Inflammatory macrophage treated with lipopolysaccharide for 1 hour (primary cell): ENCODE data around the gene CAMK2D.

Experiments
- DNase-seq, 2 donors: peaks; one replicate each; pipeline ENCODE4 v3.0.0-alpha.2; 2020 to 2022

Gene CAMK2D

DNA sequence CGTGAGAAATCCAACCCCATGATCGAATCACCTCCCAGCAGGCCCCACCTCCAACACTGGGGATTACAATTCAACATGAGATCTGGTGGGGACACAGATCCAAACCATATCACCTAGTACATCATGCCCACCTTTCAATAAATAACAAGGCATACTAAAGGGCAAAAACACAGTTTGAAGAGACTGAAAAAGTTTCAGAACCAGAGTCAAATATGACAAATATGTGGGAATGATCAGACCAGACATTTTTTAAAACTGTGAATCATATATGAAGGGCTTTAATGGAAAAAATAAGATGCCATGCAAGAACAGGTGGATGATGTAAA lies 167.3 kb downstream of the CAMK2D start:
- DNase-seq = no peak

- DNase-seq = no peak
Observed at GRCh38 chr4:113593400-113594230, 167.9 kb downstream of the CAMK2D start.

DNA sequence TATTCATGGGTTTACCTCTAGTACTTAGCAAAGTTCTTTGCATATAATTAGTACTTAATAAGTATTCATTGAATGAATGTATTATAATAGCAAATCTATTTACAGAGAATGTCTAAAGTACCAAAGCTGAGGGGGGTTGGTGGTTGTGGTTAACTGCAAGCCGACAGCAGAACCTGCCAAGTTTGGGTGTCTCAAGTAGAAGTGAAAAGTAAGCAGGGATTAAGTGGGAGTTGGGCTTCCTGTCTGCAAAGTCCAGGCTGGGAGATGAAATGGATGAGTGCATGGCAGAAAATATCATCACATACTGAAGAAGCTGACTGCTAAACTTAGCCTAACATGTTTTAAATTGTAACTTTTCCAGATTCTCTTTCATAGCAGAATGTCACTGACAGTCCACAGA lies 169.6 kb downstream of the CAMK2D start:
- DNase-seq = no peak

DNA sequence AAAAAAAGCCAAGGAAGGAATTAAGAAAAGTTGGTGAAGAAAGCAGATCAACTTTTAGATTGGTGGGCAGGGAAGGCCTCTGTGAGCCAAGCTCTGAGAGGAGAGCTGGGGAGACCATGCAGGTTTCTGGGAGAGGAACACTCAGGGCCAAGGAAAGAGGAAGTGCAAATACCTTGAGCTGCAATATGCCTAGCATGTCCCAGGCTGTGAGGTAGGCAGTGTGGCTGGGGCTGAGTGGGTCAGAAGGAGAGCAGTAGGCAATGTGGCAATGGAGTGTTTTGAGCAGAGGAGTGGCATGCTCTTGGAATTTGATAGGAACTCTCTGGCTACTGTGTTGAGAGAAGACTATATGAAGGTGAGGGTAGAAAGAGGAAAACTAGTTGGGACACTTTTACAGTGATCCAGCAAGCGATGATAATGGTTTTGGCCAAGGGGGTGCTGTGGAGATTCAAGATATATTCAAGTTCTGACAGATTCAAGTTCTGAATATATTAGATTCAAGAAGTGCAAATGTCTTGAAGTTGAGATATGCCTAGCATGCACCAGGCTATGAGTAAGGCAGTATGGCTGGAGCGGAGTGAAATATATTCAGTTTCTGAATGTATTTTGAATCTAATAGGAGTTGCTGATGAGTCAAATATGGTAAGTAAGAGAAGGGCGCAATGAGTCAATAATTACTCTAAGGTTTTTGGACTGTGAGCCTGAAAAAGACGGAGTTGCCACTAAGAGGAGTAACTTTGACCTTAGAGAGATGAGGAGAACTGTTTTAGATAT lies 172.5 kb downstream of the CAMK2D start:
- no peak for DNase-seq

- no peak for DNase-seq
Observed at GRCh38 chr4:113587640-113588275, 173.8 kb downstream of the CAMK2D start.

GRCh38 chr4:113587156-113587555 lies 174.4 kb downstream of the CAMK2D start:
- DNase-seq = no peak

- DNase-seq = peak in 1 of 2 donors; percentile 18
Observed at GRCh38 chr4:113586072-113586471, 175.5 kb downstream of the CAMK2D start.

DNA sequence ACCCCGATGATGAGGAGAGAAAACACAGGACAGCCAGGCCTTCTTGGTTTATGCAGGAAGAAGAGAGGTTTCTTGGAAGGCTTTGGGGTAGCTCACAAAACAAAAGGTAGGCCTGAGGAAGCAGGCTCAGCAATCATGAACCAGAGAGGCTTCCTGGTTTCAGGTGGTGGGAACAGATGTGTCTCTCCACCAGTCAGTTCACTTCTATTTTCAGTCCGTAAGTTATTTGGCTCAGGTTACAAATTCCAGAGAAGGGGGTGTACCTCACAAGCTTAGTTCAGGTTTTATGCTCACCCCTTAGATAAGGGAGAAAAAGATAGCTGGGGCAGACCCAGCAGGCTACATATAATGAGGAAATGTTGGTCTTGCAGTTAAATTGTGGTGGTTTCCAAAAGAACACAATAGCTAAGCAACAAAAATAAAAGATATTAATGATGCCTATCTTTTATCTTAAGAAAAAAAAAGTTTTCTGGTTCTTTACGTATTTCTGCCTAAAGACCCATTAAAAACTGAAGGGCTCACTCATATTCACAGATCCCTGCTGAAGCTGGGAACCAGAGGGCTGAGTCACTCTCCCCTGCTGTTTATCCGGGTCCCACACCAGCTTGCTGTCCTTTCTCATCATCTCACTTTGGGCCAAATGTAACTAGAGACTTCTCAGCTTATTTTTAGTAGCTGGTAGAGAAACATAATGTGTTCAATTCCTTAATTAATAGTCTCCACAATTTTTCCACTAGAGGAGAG lies 177.0 kb downstream of the CAMK2D start:
- no peak for DNase-seq

- DNase-seq = no peak
Observed at GRCh38 chr4:113582737-113583136, 178.8 kb downstream of the CAMK2D start.

DNA sequence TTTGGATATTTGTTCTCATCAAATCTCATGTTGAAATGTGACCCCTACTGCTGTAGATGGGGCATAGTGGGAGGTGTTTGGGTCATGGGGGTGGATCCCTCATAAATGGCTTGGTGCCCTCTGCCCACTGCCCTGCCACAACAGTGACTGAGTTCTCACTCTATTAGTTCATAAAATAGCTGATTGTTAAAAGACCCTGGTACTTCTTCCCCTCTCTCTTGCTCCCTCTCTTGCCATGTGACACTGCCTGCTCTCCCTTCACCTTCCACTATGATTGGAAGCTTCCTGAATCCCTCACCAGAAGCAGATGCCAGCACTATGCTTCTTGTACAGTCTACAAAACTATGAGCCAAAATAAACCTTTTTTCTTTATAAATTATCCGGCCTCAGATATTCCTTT lies 182.2 kb downstream of the CAMK2D start:
- no peak for DNase-seq

DNA sequence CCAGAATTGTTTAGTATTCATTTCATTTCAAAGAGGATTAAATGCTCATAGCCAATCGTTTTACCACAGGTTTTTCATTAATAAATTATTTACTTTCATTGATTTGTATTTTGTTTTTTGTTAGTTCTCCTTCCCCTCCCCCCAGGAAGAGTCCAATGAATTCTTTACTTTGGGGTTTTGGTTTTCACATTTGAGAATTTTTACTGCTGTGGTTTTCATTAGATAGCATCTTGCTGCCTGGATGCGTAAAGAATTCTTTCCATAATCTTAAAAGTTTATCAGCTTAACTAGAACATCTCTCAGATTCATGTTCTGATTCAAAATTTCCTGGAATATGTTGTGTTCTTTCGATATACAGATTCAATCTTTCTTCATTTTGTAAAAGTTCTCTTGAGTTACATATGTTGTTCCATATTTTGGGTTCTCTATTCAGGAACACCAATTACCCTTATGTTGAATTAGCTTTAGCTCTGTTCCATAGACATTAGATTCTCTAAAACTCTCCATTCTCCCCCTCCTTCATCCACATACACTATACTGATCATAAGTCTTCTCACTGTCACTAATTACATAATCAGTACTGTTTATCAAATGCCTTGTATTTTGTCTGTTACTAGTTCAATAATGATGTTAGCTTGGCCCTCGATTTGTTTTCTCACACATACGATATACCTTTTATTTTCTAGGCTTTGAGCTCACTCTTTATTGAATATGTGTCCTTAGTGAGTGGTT lies 184.4 kb downstream of the CAMK2D start:
- no peak for DNase-seq

- no peak for DNase-seq
Observed at GRCh38 chr4:113575401-113575800, 186.1 kb downstream of the CAMK2D start.

- no peak for DNase-seq
Observed at GRCh38 chr4:113574636-113575103, 186.9 kb downstream of the CAMK2D start.

DNA sequence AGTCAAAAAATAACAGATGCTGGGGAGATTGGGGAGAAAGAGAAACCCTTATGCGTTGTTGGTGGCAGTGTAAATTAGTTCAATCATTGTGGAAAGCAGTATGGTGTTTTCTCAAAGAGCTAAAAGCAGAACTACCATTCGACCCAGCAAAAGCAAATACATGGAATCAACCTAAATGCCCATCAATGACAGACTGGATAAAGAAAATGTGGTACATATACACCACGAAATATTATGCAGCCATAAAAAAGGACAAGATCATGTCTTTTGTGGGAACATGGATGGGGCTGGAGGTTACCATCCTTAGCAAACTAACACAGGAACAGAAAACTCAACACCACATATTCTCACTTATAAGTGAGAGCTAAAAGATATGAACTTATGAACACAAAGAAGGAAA lies 188.9 kb downstream of the CAMK2D start:
- no peak for DNase-seq

GRCh38 chr4:113566015-113566795 lies 195.3 kb downstream of the CAMK2D start:
- no peak for DNase-seq

GRCh38 chr4:113565702-113566012 lies 195.9 kb downstream of the CAMK2D start:
- no peak for DNase-seq

DNA sequence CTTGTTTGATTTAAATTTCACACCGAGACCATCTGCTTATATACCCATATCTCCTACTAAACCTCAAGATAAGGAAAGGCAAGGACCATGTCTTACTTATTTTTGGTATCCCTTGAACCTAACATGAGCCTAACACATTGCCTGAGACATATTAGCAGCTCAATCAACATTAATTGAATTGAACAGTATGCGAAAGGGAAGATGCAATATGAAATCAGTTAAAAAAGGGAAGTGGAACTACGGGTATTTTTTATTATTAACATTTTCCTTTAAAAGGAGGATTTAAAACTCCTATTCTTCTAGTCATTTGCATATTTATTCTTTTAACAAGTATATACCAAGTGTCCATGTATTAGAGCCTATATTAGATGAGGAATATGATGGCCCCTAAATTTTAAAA lies 197.0 kb downstream of the CAMK2D start:
- DNase-seq = peak; percentile 20

DNA sequence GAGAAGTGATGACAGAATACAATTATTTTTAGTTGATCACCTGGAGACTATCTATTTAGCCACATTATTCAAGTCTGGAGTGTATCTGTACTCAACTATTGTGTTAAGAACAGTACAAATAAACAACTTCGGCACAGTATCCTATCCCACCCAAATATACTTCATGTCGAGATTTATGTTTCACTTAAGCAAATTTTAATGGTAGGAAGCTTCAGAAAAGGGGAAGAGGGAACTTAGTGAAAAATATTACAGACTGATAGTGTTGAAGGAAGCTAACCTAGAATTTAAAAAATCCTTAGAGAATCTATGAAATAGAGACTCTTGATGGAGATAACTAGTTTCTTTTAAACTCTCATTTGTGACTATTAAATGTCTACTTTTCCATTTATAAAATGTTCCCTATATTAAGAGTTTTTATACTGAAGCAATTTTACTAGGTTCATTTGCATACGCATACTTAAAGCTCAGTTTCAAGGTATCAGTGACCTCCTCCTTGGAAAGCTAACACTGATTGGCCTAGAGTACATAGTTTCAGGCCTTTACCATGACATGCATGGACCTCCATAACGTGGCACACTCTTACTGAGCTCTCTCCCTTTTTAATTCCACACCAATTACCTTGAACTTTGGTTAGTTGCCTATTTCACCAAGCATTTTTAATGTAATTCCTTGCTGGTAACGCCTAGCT lies 197.7 kb downstream of the CAMK2D start:
- peak in 1 of 2 donors; percentile 11 for DNase-seq

- no peak for DNase-seq
Observed at GRCh38 chr4:113561758-113562157, 199.8 kb downstream of the CAMK2D start.

DNA sequence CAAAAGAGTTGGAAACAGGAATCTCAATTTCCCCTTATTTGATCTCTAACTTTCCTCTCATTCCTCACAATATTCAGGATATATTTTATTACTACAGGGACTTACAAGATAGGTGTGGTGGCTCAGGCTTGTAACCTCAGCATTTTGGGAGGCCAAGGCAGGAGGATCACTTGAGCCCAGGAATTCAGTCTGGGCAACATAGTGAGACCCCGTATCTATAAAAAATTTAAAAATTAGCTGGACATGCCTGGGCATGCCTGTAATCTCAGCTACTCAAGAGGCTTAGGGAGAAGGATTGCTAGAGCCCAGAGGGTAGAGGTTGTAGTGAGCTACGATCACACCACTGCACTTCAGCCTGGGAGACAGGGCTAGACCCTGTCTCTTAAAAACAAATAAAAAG lies 200.4 kb downstream of the CAMK2D start:
- DNase-seq = no peak

DNA sequence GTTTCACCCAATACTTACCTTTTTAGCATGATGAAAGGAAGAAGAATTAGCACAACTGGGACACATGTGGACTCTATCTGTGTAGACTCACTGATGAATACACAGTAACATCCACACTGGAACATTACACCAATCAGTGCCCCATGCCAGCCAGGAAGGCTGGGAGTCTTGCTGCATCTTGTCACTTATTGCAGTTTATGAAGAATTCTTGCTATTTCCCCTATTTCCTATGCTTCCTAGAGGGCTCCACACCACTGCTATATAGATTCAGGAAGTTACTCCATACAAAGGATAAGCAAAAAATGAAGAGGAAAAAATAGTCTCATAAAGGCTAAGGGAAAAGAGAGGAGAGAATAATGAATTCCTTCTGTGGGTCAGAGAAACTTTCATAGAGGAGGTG lies 201.0 kb downstream of the CAMK2D start:
- DNase-seq = peak; percentile 7 to 10
